Thyroid gland (tissue), 4 donors: ENCODE results near the gene PSMD8. TPM values are rescaled to one million over a fixed set of nuclear protein-coding genes. Genes with fewer than 3 reads are reported as not detected.

Experiments used
- DNase-seq, 2 donors: peaks; one replicate each; pipeline ENCODE4 v3.0.0-alpha.2; 2019
- H3K27ac ChIP-seq, 3 donors: fragments of 200-600 bp; sonication (generic); 1 replicate in 2 of 3; 2 replicates in 1 of 3; pipeline ENCODE4 v1.5.1; 2016 to 2019; ENCODE audit warnings: mild to moderate bottlenecking in 1 of 3, moderate library complexity in 1 of 3
- H3K27me3 ChIP-seq: fragments of 200-600 bp; sonication (generic); one replicate; pipeline ENCODE4 v1.5.1; 2019
- H3K36me3 ChIP-seq, 2 donors: fragments of 200-600 bp; sonication (generic); one replicate each; pipeline ENCODE4 v1.5.1; 2016 to 2019
- H3K4me1 ChIP-seq, 2 donors: fragments of 200-600 bp; sonication (generic); one replicate each; pipeline ENCODE4 v1.5.1; 2017 to 2019
- H3K4me3 ChIP-seq, 3 donors: fragments of 200-600 bp; sonication (generic); replicated peaks in 1 of 3; 1 replicate in 2 of 3; 2 replicates in 1 of 3; pipeline ENCODE4 v1.5.1; 2016; ENCODE audit warnings: mild to moderate bottlenecking in 1 of 3
- H3K9me3 ChIP-seq: fragments of 200-600 bp; sonication (generic); one replicate; pipeline ENCODE4 v1.5.1; 2017
- POLR2A ChIP-seq, 2 donors: fragments of 450-650 bp; IDR thresholded peaks; one replicate each; pipeline ENCODE4 v1.6.1; 2017; ENCODE audit warnings: antibody characterized with exemption in 2 of 2, mild to moderate bottlenecking in 2 of 2, moderate library complexity in 1 of 2
- whole genome bisulfite sequencing, 2 donors: methylation state at CpG; one replicate each; pipeline ENCODE4 v1.1.5; 2017; 5-methylcytosine and 5-hydroxymethylcytosine counted together
- intact Hi-C: fragments of 100-400 bp; cut with DNase I; formaldehyde crosslinking; loops from one replicate; pipeline ENCODE4 v1.15.1; 2023
- total RNA-seq, 4 donors: library from RNA; depleted of rRNA; stranded (reverse); fragments of >200 nt; gene quantifications; one replicate each; pipeline ENCODE4 v1.2.3, GENCODE V29; 2016
- TF ChIP-seq, protein P1 (sequence below), 6 experiments: fragments of 200-600 bp in 3 of 6; fragments of 450-650 bp in 3 of 6; sonication (generic) in 3 of 6; IDR thresholded peaks; one replicate each; pipeline ENCODE4 v1.5.1; 2016 to 2019; ENCODE audit warnings: antibody characterized with exemption in 6 of 6, mild to moderate bottlenecking in 2 of 6, inconsistent platforms in 1 of 6, moderate library complexity in 1 of 6

PSMD8 gene
- total RNA-seq, 4 donors from 2014 or later = 150 to 270 (median 243) TPM

DNA sequence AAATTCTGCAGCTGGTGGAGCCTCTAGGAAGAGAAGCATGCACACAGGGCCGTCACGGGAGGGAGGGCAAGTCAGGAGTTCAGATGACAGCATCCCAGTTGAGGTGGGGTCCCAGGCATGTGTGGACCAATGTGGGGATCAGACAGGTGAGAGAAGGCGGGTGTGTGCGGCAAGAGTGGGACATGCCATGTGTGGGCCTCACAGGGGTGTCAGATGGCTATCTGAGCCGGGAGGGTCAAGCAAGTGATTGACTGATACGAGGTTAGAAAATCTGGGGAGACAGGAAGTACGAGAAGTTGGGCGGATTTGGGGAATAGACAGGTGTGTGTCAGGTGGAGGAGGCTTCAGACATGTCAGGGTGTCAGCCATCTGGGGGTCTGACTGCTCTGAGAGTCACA, 42.8 kb downstream of the PSMD8 start:
- Histone ChIP-seq H3K27me3 (no peaks in the 10 kb centered on the region), H3K27ac (no peak overlapping the region), H3K4me3 (no peak overlapping the region), H3K4me1 (peaks cover 9 to 10% of the 10 kb centered on the region in 2 donors), H3K36me3 (no peaks in the 10 kb centered on the region), H3K9me3 (no peaks in the 10 kb centered on the region)
- DNase-seq = no peak
- WGBS, 2 donors = 87 to 88% methylated on average over 8 of the region's 8 CpGs
- intact Hi-C loops = no loop called here
- no peak for TF ChIP-seq POLR2A (IDR thresholded peaks at IDR 0.05)
- TF ChIP-seq, protein P1, sequence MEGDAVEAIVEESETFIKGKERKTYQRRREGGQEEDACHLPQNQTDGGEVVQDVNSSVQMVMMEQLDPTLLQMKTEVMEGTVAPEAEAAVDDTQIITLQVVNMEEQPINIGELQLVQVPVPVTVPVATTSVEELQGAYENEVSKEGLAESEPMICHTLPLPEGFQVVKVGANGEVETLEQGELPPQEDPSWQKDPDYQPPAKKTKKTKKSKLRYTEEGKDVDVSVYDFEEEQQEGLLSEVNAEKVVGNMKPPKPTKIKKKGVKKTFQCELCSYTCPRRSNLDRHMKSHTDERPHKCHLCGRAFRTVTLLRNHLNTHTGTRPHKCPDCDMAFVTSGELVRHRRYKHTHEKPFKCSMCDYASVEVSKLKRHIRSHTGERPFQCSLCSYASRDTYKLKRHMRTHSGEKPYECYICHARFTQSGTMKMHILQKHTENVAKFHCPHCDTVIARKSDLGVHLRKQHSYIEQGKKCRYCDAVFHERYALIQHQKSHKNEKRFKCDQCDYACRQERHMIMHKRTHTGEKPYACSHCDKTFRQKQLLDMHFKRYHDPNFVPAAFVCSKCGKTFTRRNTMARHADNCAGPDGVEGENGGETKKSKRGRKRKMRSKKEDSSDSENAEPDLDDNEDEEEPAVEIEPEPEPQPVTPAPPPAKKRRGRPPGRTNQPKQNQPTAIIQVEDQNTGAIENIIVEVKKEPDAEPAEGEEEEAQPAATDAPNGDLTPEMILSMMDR (IDR thresholded peaks at IDR 0.05) = no peak

DNA sequence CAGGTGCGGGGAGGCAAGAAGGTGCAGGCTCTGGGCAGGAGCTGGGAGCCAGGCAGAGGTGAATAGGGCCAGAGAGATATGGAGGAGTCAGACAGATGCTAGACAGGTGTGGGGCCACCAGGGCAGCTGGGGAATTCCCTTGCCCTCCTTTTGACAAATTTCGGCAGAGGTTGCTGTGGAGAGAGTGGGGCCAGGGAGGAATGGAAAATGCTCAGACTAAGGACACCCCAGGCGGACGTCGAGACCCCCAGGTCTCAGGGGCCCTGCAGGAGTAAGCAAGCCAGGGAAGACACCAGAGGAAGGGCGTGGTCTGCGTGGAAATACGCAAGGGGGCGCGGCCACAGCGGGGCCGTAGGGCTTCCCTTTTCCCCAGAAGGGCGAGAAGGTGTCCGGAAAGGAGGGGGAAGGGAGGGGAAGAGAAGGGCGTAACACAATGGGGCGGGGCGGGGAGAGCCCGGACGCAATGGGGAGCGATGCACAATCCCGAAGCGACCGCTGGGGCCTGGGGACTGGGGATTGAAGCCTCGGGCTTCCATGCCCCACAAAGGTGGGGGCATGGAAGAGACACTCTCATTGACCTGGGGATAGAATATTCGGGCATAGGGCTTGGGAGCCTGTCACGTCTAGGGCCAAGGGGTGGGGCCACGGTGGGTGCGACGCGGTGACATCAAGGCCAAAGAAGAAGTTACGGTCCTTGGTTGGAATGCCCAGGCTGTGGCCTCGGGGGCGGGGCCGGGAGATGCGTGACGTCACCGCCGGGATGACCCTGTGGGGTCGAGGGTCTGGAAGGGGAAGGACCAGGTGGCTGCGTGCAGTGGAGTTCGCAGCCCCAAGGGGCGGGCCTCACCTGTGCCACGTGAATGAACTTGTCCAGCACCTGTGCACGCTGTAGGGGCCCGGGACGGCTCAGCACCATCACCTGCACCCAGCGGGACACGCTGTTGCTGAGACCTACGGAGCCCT, 43.5 kb downstream of the PSMD8 start:
- DNase-seq = peak; percentile 40 to 41
- WGBS, 2 donors = 6 to 9% methylated on average over 43 of the region's 49 CpGs

DNA sequence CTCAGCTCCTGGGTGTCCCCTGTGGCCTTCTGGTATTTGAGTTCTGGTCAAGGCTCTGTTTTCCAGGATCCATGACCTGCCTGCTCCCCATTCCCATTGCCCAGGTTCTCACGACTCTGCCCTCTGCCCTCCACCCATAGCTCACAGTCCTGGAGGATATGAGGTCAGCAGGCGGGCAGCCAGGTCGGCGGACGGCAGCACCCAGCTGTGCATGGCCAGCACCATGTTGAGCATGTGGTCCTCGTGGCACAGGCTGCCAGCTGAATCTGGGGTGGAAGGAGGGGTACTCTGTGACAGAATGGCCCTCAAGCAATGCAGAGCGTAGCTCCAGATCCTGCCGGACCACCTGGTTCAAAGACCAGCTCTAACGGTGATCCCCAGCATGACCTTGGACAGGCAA, 46.6 kb downstream of the PSMD8 start:
- intact Hi-C loops = no loop called here
- WGBS, 2 donors = 77 to 92% methylated on average over 3 to 6 of the region's 9 CpGs
- no peak for TF ChIP-seq POLR2A (IDR thresholded peaks at IDR 0.05)
- TF ChIP-seq, protein P1 (IDR thresholded peaks at IDR 0.05) = no peak
- DNase-seq = no peak
- Histone ChIP-seq H3K4me1 (peaks cover 9 to 10% of the 10 kb centered on the region in 2 donors), H3K27ac (no peak overlapping the region), H3K4me3 (no peak overlapping the region), H3K36me3 (no peaks in the 10 kb centered on the region), H3K27me3 (no peaks in the 10 kb centered on the region), H3K9me3 (no peaks in the 10 kb centered on the region)

More for the DNA sequence above, 43.5 kb downstream of the PSMD8 start:
- TF ChIP-seq, protein P1 (IDR thresholded peaks at IDR 0.05) = no peak
- no peak for TF ChIP-seq POLR2A (IDR thresholded peaks at IDR 0.05)
- H3K27ac ChIP-seq = no peak overlapping the region
- no peaks in the 10 kb centered on the region for H3K27me3 ChIP-seq
- peaks cover 9 to 10% of the 10 kb centered on the region in 2 donors for H3K4me1 ChIP-seq
- intact Hi-C loops = no loop called here
- H3K4me3 ChIP-seq = peak overlapping the region in 1 of 3 donors; percentile 10
- no peaks in the 10 kb centered on the region for H3K9me3 ChIP-seq
- H3K36me3 ChIP-seq = no peaks in the 10 kb centered on the region

DNA sequence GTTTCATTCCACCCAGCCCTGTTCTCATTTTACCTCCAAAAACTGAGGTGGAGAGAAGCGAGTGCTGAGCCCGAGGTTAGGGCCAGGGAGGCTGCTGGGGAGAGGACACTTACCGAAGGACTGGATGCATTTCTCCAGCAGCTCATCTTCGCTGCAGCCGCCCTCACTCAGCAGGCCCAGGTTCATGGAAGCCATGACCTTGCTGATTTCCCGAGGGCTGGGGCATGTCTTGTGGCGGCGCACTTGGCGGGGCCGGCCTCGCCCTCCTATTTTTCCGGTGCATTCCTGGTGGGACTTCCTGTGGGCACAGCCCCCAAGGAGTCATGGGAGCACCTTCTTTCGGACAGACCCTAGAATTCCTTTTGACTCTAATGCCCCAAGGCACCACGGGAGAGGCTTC, 47.5 kb downstream of the PSMD8 start:
- WGBS, 2 donors = 75 to 82% methylated on average over 14 of the region's 14 CpGs
- H3K27ac ChIP-seq = no peak overlapping the region
- intact Hi-C loops = no loop called here
- no peak for TF ChIP-seq POLR2A (IDR thresholded peaks at IDR 0.05)
- TF ChIP-seq, protein P1 (IDR thresholded peaks at IDR 0.05) = no peak
- H3K4me1 ChIP-seq = peaks cover 9 to 10% of the 10 kb centered on the region in 2 donors
- H3K36me3 ChIP-seq = no peaks in the 10 kb centered on the region
- H3K4me3 ChIP-seq = no peak overlapping the region
- no peaks in the 10 kb centered on the region for H3K27me3 ChIP-seq
- DNase-seq = no peak
- no peaks in the 10 kb centered on the region for H3K9me3 ChIP-seq

DNA sequence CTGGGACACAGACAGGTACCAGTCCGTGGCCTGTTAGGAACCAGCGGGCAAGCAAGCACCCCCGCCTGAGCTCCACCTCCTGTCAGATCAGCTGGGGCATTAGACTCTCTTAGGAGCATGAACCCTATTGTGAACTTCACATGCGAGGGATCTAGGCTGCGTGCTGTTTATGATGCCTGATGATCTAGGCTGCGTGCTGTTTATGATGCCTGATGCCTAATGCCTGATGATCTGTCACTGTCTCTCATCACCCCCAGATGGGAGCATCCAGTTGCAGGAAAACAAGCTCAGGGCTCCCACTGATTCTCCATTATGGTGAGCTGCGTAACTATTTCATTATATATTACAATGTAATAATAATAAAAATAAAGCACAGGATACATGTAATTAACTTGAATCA, 48.1 kb downstream of the PSMD8 start:
- TF ChIP-seq POLR2A (IDR thresholded peaks at IDR 0.05) = no peak
- TF ChIP-seq, protein P1 (IDR thresholded peaks at IDR 0.05) = no peak
- no peak overlapping the region for H3K4me3 ChIP-seq
- H3K36me3 ChIP-seq = no peaks in the 10 kb centered on the region
- H3K27me3 ChIP-seq = no peaks in the 10 kb centered on the region
- no peak for DNase-seq
- H3K4me1 ChIP-seq = peaks cover 9 to 10% of the 10 kb centered on the region in 2 donors
- intact Hi-C loops = no loop called here
- no peak overlapping the region for H3K27ac ChIP-seq
- no peaks in the 10 kb centered on the region for H3K9me3 ChIP-seq
- WGBS, 2 donors = 78 to 80% methylated on average over 4 to 6 of the region's 7 CpGs
